OCI-LY3 (cell line): ENCODE measurements around the gene TRIM24.

Source experiments
- H2AFZ ChIP-seq: fragments of 200-600, 300-600 bp; shearing (Covaris generic); 2 replicates; pipeline ENCODE4 v1.6.0; 2014; ENCODE audit warnings: antibody characterized with exemption, low read depth, low read length
- H3K27ac ChIP-seq: fragments of 200-600, 300-600 bp; sonication (generic); 2 replicates; pipeline ENCODE4 v1.5.1; 2014; ENCODE audit warnings: mild to moderate bottlenecking, low read length, moderate library complexity, mixed read lengths
- H3K27me3 ChIP-seq: fragments of 200-600, 300-600 bp; sonication (generic); 2 replicates; pipeline ENCODE4 v1.6.1; 2014; ENCODE audit warnings: low read depth, low read length, mixed read lengths
- H3K36me3 ChIP-seq: fragments of 200-600, 300-600 bp; sonication (generic); replicated peaks from 2 replicates; pipeline ENCODE3; 2014; ENCODE audit warnings: low read depth, low read length, mixed read lengths
- H3K4me1 ChIP-seq: fragments of 300-600, 200-600 bp; sonication (generic); 2 replicates; pipeline ENCODE4 v1.6.1; 2014; ENCODE audit warnings: low read length, mixed read lengths
- H3K4me2 ChIP-seq: fragments of 200-600, 300-600 bp; sonication (generic); 2 replicates; pipeline ENCODE4 v1.6.1; 2014; ENCODE audit warnings: low read length, mixed read lengths
- H3K4me3 ChIP-seq: fragments of 300-600, 200-600 bp; sonication (generic); 2 replicates; pipeline ENCODE4 v1.5.1; 2014; ENCODE audit warnings: antibody characterized with exemption, mild to moderate bottlenecking, low read length, moderate library complexity
- H3K79me2 ChIP-seq: fragments of 300-600, 200-600 bp; shearing (Covaris generic); 2 replicates; pipeline ENCODE4 v1.6.1; 2014; ENCODE audit warnings: mild to moderate bottlenecking, low read length, mixed read lengths
- H3K9ac ChIP-seq: fragments of 300-600, 200-600 bp; shearing (Covaris generic); 2 replicates; pipeline ENCODE4 v1.6.0; 2014; ENCODE audit warnings: mild to moderate bottlenecking, low read length, moderate library complexity
- H3K9me3 ChIP-seq: fragments of 200-600, 300-600 bp; shearing (Covaris generic); 2 replicates; pipeline ENCODE4 v1.6.1; 2014; ENCODE audit warnings: low read length, mixed read lengths; ENCODE audit not compliant: insufficient read depth
- H4K20me1 ChIP-seq: fragments of 200-600, 300-600 bp; sonication (generic); 2 replicates; pipeline ENCODE4 v1.6.1; 2016; ENCODE audit warnings: low read length, mixed read lengths; ENCODE audit not compliant: insufficient read depth
- EZH2phosphoT487 ChIP-seq: fragments of 200-600 bp; shearing (Covaris generic); IDR thresholded peaks from 2 replicates; pipeline ENCODE4 v1.6.1; 2018; ENCODE audit warnings: antibody characterized with exemption, mixed run types, low read depth
- TF ChIP-seq, protein P1 (sequence below): fragments of 200-600, 300-600 bp; sonication (generic); IDR thresholded peaks from 2 replicates; pipeline ENCODE4 v1.5.1; 2014; ENCODE audit warnings: antibody characterized with exemption, low read length, low read depth

The TRIM24 gene

GRCh38 chr7:138595454-138595853, 135.4 kb downstream of the TRIM24 start:
- no peaks in the 10 kb centered on the region for H3K36me3 ChIP-seq
- H3K4me3 ChIP-seq: no peak overlapping the region
- H3K9me3 ChIP-seq: no peaks in the 10 kb centered on the region
- H2AFZ ChIP-seq: no peak overlapping the region
- H3K9ac ChIP-seq: no peak overlapping the region
- no peak overlapping the region for H3K27ac ChIP-seq
- no peaks in the 10 kb centered on the region for H3K27me3 ChIP-seq
- no peaks in the 10 kb centered on the region for H4K20me1 ChIP-seq
- no peak overlapping the region for H3K4me2 ChIP-seq
- no peaks in the 10 kb centered on the region for H3K4me1 ChIP-seq
- TF ChIP-seq, protein P1, sequence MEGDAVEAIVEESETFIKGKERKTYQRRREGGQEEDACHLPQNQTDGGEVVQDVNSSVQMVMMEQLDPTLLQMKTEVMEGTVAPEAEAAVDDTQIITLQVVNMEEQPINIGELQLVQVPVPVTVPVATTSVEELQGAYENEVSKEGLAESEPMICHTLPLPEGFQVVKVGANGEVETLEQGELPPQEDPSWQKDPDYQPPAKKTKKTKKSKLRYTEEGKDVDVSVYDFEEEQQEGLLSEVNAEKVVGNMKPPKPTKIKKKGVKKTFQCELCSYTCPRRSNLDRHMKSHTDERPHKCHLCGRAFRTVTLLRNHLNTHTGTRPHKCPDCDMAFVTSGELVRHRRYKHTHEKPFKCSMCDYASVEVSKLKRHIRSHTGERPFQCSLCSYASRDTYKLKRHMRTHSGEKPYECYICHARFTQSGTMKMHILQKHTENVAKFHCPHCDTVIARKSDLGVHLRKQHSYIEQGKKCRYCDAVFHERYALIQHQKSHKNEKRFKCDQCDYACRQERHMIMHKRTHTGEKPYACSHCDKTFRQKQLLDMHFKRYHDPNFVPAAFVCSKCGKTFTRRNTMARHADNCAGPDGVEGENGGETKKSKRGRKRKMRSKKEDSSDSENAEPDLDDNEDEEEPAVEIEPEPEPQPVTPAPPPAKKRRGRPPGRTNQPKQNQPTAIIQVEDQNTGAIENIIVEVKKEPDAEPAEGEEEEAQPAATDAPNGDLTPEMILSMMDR: no peak
- TF ChIP-seq EZH2phosphoT487: no peak
- H3K79me2 ChIP-seq: no peaks in the 10 kb centered on the region

DNA sequence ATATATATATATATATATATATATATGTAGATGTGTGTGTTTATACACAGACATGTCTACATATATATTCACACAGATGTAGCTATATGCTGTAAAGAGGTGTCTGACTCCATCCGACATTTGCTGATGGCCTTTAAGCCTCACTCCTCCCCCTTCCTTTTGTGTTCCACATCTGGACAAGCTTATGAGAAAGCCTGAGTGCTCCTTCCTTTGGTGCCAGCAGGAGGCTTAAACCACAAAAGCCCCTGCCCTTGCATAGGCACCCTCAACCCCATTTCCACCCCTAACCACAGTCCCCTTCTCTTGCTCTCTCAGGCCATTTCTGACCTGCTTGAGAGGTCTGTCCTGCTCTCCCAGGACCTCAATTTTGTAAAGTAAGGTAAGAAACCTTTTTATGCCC, 142.4 kb downstream of the TRIM24 start:
- Histone ChIP-seq H3K79me2 (no peaks in the 10 kb centered on the region), H3K4me2 (no peak overlapping the region), H3K36me3 (peaks cover 2% of the 10 kb centered on the region), H2AFZ (no peak overlapping the region), H3K27me3 (no peaks in the 10 kb centered on the region), H3K4me1 (peaks cover 1% of the 10 kb centered on the region), H3K9ac (no peak overlapping the region), H3K4me3 (no peak overlapping the region), H3K9me3 (peaks cover 4% of the 10 kb centered on the region; the same call in 1 of the 2 replicates), H4K20me1 (no peaks in the 10 kb centered on the region), H3K27ac (no peak overlapping the region)
- TF ChIP-seq EZH2phosphoT487: no peak
- TF ChIP-seq, protein P1: no peak

- H3K9me3 ChIP-seq: peaks cover 4% of the 10 kb centered on the region; the same call in 1 of the 2 replicates
- no peak overlapping the region for H3K4me3 ChIP-seq
- TF ChIP-seq, protein P1: no peak
- no peak for TF ChIP-seq EZH2phosphoT487
- no peak overlapping the region for H3K9ac ChIP-seq
- no peak overlapping the region for H2AFZ ChIP-seq
- peaks cover 14% of the 10 kb centered on the region for H3K4me1 ChIP-seq
- H4K20me1 ChIP-seq: no peaks in the 10 kb centered on the region
- no peaks in the 10 kb centered on the region for H3K27me3 ChIP-seq
- no peak overlapping the region for H3K27ac ChIP-seq
- no peak overlapping the region for H3K4me2 ChIP-seq
- H3K79me2 ChIP-seq: no peaks in the 10 kb centered on the region
- H3K36me3 ChIP-seq: peaks cover 2% of the 10 kb centered on the region
Measured at GRCh38 chr7:138603549-138604318, 143.7 kb downstream of the TRIM24 start.

DNA sequence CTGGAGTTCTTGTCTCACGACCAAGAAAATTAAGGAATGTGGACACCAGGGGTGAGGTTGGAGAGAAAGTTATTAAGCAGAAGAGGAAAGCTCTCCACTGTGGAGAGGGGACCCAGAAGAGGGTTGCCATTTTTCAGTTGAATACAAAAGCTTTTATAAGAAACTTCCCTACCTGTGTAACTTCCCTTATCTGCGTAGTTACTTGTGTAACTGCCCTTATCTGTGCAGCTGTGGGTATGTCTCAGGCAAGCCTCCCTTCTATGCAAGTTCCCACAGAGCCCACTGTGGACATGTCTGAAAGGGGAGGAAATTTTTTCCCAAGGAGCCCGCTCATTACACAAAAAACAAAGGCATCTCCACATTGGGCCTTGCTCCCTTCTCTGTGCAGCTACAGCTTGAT, 146.2 kb downstream of the TRIM24 start:
- Histone ChIP-seq H3K27ac (no peak overlapping the region), H3K36me3 (peaks cover 2% of the 10 kb centered on the region), H3K9me3 (peaks cover 4% of the 10 kb centered on the region; the same call in 1 of the 2 replicates), H3K9ac (no peak overlapping the region), H3K4me1 (peaks cover 15% of the 10 kb centered on the region), H3K4me3 (no peak overlapping the region), H3K27me3 (no peaks in the 10 kb centered on the region), H3K4me2 (no peak overlapping the region), H2AFZ (no peak overlapping the region), H3K79me2 (no peaks in the 10 kb centered on the region), H4K20me1 (no peaks in the 10 kb centered on the region)
- TF ChIP-seq, protein P1: no peak
- TF ChIP-seq EZH2phosphoT487: no peak
